22Rv1 (cell line): ENCODE measurements around the gene TTC28.

Source experiments
- ZFX ChIP-seq: fragments of 450-650 bp; IDR thresholded peaks from 2 replicates; pipeline ENCODE4 v1.6.1; 2017; ENCODE audit warnings: antibody characterized with exemption, borderline replicate concordance
- TF ChIP-seq, protein P1 (sequence below): fragments of 450-650 bp; IDR thresholded peaks from 2 replicates; pipeline ENCODE4 v1.5.1; 2017; ENCODE audit warnings: mild to moderate bottlenecking

DNA sequence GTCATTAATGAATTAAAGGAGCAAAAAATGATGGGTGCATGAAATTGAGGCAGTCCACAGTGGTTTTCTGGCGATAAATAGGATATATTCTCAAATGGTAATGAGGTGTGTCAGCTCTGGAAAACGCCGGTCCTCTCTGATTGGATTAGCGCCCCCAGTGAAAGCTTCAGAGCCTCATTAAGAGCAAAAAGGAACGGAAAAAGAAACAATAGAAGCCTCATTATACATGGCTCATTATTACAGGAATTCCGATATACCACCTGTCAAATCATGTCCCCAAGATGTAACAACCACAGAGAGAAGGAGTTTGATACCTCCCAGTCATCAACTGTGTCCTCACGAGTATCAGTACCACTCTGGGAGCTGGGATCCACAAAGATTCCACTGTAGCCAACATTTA, 584.9 kb downstream of the TTC28 start:
- TF ChIP-seq, protein P1, sequence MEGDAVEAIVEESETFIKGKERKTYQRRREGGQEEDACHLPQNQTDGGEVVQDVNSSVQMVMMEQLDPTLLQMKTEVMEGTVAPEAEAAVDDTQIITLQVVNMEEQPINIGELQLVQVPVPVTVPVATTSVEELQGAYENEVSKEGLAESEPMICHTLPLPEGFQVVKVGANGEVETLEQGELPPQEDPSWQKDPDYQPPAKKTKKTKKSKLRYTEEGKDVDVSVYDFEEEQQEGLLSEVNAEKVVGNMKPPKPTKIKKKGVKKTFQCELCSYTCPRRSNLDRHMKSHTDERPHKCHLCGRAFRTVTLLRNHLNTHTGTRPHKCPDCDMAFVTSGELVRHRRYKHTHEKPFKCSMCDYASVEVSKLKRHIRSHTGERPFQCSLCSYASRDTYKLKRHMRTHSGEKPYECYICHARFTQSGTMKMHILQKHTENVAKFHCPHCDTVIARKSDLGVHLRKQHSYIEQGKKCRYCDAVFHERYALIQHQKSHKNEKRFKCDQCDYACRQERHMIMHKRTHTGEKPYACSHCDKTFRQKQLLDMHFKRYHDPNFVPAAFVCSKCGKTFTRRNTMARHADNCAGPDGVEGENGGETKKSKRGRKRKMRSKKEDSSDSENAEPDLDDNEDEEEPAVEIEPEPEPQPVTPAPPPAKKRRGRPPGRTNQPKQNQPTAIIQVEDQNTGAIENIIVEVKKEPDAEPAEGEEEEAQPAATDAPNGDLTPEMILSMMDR, result no peak
- no peak for TF ChIP-seq ZFX
